ENCODE data around the gene BRF1.

Gene BRF1

DNA sequence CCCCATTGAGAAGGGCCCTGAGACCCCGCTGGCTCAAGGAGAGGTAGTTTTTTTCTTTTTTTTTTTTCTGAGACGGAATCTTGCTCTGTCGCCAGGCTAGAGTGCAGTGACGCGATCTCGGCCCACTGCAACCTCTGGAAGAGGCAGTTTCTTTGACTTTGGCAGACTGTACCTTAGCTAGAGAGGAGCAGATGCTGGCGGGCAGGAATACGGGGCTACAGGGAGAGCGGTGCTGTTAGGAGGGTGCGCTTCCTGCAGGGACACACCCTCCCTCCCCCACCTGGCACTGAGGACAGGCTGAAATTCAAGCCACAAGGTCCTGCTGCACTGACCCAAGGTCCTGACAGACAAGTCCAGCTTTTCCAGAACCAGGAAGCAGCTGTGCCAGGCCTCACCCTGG is 87.4 kb downstream of the BRF1 start:
- no peak for DNase-seq (ENCODE audit: low spot score)
- TF ChIP-seq, protein P1, sequence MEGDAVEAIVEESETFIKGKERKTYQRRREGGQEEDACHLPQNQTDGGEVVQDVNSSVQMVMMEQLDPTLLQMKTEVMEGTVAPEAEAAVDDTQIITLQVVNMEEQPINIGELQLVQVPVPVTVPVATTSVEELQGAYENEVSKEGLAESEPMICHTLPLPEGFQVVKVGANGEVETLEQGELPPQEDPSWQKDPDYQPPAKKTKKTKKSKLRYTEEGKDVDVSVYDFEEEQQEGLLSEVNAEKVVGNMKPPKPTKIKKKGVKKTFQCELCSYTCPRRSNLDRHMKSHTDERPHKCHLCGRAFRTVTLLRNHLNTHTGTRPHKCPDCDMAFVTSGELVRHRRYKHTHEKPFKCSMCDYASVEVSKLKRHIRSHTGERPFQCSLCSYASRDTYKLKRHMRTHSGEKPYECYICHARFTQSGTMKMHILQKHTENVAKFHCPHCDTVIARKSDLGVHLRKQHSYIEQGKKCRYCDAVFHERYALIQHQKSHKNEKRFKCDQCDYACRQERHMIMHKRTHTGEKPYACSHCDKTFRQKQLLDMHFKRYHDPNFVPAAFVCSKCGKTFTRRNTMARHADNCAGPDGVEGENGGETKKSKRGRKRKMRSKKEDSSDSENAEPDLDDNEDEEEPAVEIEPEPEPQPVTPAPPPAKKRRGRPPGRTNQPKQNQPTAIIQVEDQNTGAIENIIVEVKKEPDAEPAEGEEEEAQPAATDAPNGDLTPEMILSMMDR (IDR thresholded peaks at IDR 0.05; ENCODE audit: extremely low read depth, missing control alignments): no peak

- TF ChIP-seq, protein P1 (IDR thresholded peaks at IDR 0.05; ENCODE audit: extremely low read depth, missing control alignments): no peak
- no peak for DNase-seq (ENCODE audit: low spot score)
These were observed 88.1 kb downstream of the BRF1 start for GRCh38 chr14:105212541-105213300.

DNA sequence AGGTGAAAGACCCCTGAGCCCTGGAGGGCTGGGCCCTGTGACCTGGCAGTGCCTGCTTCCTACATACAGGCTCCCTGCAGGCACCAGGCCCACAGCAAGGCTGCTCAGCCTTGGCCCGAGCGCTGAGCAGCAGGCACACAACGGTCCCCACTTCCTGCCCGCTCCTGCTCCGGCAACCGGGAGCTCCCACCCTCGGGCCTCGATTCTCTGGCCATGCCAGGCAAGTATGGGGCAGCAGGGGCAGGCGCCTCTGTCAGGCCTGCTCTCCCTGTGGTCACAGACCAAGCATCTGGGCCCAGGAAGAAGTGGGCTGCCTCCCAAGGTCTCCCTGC is 89.1 kb downstream of the BRF1 start:
- DNase-seq (ENCODE audit: low spot score): no peak
- TF ChIP-seq, protein P1 (IDR thresholded peaks at IDR 0.05; ENCODE audit: extremely low read depth, missing control alignments): no peak

DNA sequence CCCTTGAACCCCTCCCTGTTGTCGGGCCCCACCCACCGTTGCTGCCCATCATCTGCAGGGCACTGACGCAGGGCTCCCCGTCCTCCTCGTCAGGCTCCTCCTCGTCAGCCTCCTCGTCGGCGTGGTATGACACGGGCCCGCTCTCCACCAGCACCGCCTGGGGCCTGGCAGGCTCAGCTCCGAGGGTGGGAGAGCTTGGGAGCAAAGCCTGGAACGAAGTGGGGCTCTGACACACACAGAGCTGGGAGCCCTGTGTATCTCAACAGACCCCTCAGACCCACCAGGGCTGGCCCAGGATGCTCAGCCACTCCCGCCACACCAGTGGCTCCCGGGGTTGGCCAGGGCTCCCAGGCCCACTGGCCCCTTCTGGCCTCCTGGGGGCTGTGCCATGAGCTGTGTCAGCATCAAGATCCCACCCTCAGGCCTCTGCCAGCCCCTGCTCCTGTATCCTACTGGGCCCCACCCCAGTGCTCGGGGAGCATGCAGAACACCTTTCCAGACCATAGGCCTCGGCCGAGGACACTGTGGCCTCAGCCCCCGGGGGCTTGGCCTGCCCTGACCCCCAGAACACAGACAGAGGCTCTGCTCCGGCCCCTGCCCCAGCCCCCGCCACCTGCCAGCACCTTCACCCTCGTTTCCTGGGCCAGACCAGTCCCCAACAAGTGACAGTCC is 89.6 kb downstream of the BRF1 start:
- TF ChIP-seq, protein P1 (IDR thresholded peaks at IDR 0.05; ENCODE audit: extremely low read depth, missing control alignments): no peak
- DNase-seq (ENCODE audit: low spot score): no peak

GRCh38 chr14:105210266-105211025 is 90.4 kb downstream of the BRF1 start:
- TF ChIP-seq, protein P1 (IDR thresholded peaks at IDR 0.05; ENCODE audit: extremely low read depth, missing control alignments): no peak

DNA sequence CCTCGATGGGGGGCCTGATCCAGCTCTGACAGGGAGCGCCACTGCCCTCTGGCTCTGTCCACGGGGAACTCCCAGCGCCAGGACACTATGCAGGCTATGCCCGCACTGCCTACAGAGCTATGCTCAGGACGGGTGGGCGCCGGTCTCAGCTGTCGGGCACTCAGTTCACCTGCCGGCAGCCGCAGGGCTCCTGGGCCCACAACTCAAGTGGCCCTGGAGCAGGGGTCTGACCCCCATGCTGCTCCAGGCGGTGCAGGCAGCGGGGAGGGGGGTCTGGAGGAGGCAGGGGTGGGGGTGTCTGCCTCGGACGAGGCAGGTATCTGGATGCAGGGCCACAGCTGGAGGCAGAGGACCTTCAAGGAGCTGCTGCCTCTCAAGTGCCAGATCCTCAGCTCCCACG is 91.2 kb downstream of the BRF1 start:
- DNase-seq (ENCODE audit: low spot score): no peak
- TF ChIP-seq, protein P1 (IDR thresholded peaks at IDR 0.05; ENCODE audit: extremely low read depth, missing control alignments): no peak

More at GRCh38 chr14:105210266-105211025, 90.4 kb downstream of the BRF1 start:
- DNase-seq (ENCODE audit: low spot score): no peak

DNA sequence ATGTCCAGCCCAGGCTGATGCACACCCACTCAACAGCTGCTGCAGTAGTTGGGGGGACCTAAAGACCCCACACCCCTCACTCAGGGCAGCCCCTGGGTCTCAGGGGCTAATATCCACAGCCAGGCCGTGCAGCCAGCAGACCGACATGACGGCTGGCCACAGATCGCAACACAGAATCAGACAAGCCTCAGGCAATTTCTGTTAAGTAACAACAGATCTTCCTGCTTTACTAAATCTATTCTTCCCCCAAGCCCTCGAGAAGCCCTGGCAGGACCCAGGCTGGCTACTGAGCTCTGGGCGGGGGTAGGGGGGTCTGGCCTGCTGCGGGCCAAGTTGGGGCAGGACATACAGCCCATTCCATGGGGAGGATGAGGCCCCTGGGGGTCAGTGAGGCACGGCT is 91.7 kb downstream of the BRF1 start:
- TF ChIP-seq, protein P1 (IDR thresholded peaks at IDR 0.05; ENCODE audit: extremely low read depth, missing control alignments): no peak

More for the DNA sequence above, 91.7 kb downstream of the BRF1 start:
- no peak for DNase-seq (ENCODE audit: low spot score)
